ENCODE measurements around the gene MEIS3. TPM values are rescaled to one million over a fixed set of nuclear protein-coding genes. Genes with fewer than 3 reads are reported as not detected.
"Not testable (repeated sequence)": the region's sequence is repeated elsewhere in the genome, so short reads cannot be mapped to it uniquely, and the experiment has no call there.

MEIS3 gene
- polyA plus RNA-seq, 4 donors = 4.6 to 11.2 (median 4.8) TPM; not detected in 1

DNA sequence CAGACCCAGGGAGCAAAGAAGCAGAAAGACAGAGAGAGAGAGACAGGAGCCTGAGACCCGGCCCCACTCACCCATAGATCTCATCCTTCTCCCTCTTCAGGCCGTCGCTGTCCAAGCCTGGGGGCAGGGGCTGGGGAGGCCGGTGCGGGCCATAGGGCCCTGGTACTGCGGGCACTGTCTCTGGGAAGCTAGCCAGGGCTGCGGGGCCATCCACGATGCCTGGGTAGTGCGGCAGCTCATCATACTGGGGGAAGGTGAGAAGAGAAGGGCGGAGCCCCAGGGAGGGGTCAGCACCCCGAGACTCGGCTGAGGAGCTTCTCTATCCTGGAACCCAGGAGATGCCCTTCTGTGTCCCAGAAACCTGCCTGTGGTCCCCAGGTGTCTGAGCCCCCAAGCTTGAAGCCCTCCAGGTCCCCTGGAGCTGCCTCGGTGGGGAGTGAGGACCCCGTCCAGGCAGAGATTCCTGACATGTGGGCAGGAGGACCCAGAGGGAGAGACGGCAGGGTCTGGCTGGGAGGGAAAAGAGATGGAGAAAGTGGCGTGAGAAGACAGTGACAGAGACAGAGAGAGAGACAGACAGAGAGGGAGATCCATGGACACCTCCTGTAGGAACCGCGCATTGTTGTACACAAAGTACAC lies 2.1 kb downstream of the MEIS3 start:
- no peak for FAIRE-seq
- H3K27me3 ChIP-seq (ENCODE audit: control insufficient read depth in 3 of 3, insufficient read depth in 3 of 3, low read length in 3 of 3) = peaks cover 5 to 65% (median 28%) of the 10 kb centered on the region in 3 donors
- WGBS, 3 donors = 17 to 27% (median 25%) methylated on average over 15 to 18 of the region's 18 CpGs

DNA sequence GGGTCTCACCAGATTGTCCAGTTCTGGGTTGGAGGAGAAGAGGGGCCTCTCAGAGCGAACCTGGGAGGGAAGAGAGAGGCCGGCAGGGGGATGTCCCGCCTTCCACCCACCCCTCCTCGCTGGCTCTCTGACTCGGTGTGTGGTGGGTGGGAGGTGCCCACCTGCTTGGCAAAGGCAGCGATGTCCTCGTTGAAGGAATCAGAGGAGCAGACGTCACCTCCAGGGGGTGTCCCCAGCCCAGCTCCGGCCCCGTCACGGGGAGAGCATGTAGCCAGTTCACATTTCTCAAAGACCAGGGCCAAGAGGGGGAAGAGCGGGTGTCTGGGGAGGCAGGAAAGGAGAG lies 2.7 kb downstream of the MEIS3 start:
- H3K9me3 ChIP-seq (ENCODE audit: control insufficient read depth in 2 of 2, insufficient read depth in 1 of 2, low read depth in 1 of 2, low read length in 1 of 2) = no peaks in the 10 kb centered on the region
- peaks cover 0 to 7% (median 0%) of the 10 kb centered on the region in 3 donors for H3K36me3 ChIP-seq (ENCODE audit: control insufficient read depth in 3 of 3, insufficient read depth in 2 of 3, low read depth in 1 of 3, low read length in 3 of 3)
- DNase-seq (no peak), FAIRE-seq (no peak)
- no peak overlapping the region for H3K27ac ChIP-seq (ENCODE audit: low read depth in 1 of 3, low read length in 2 of 3)
- H3K4me3 ChIP-seq (ENCODE audit: low read depth in 1 of 3, low read length in 3 of 3) = no peak overlapping the region
- H3K4me1 ChIP-seq (ENCODE audit: control insufficient read depth in 3 of 3, insufficient read depth in 2 of 3, low read depth in 1 of 3, low read length in 2 of 3) = no peaks in the 10 kb centered on the region
- 44 to 55% (median 51%) methylated on average over 11 to 12 of the region's 12 CpGs for WGBS, 3 donors
- peaks cover 5 to 59% (median 26%) of the 10 kb centered on the region in 3 donors for H3K27me3 ChIP-seq (ENCODE audit: control insufficient read depth in 3 of 3, insufficient read depth in 3 of 3, low read length in 3 of 3)

More for the DNA sequence above, 2.1 kb downstream of the MEIS3 start:
- Histone ChIP-seq H3K36me3 (ENCODE audit: control insufficient read depth in 3 of 3, insufficient read depth in 2 of 3, low read depth in 1 of 3, low read length in 3 of 3) (peaks cover 0 to 7% (median 0%) of the 10 kb centered on the region in 3 donors), H3K4me3 (ENCODE audit: low read depth in 1 of 3, low read length in 3 of 3) (no peak overlapping the region), H3K4me1 (ENCODE audit: control insufficient read depth in 3 of 3, insufficient read depth in 2 of 3, low read depth in 1 of 3, low read length in 2 of 3) (no peaks in the 10 kb centered on the region), H3K27ac (ENCODE audit: low read depth in 1 of 3, low read length in 2 of 3) (no peak overlapping the region), H3K9me3 (ENCODE audit: control insufficient read depth in 2 of 2, insufficient read depth in 1 of 2, low read depth in 1 of 2, low read length in 1 of 2) (no peaks in the 10 kb centered on the region)
- DNase-seq = no peak

DNA sequence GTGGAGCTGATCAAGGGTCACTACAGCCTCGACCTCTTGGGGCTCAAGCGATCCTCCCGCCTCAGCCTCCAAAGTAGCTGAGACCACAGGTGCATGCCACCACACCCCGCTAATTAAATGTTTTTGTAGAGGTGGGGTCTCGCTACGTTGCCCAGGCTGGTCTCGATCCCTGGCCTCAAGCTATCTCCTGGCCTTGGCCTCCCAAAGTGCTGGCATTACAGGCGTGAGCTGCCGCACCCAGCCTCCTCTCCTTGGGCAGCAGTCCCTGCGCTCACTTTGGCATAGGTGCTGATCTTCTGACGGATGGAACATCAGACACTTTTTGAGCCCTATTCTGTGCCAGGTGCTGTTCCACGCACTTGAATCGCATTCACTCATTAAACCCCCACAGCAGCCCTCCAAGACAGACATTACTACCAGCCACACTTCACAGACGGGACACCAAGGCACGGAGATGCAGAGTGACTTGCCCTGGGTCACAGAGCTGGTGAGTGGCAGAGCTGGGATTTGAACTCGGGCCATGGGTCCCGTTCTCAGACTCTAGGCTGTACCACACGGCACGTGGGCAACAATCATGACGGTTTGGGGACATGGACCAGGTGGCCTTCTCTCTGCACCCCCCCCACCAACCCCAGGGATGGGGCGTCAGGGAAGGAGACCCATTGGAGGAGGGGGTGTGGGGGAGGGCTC lies 3.2 kb downstream of the MEIS3 start:
- H3K4me1 ChIP-seq (ENCODE audit: control insufficient read depth in 3 of 3, insufficient read depth in 2 of 3, low read depth in 1 of 3, low read length in 2 of 3) = no peaks in the 10 kb centered on the region
- H3K27me3 ChIP-seq (ENCODE audit: control insufficient read depth in 3 of 3, insufficient read depth in 3 of 3, low read length in 3 of 3) = peaks cover 3 to 53% (median 21%) of the 10 kb centered on the region in 3 donors
- no peak overlapping the region for H3K4me3 ChIP-seq (ENCODE audit: low read depth in 1 of 3, low read length in 3 of 3)
- H3K36me3 ChIP-seq (ENCODE audit: control insufficient read depth in 3 of 3, insufficient read depth in 2 of 3, low read depth in 1 of 3, low read length in 3 of 3) = peaks cover 0 to 7% (median 0%) of the 10 kb centered on the region in 3 donors
- H3K9me3 ChIP-seq (ENCODE audit: control insufficient read depth in 2 of 2, insufficient read depth in 1 of 2, low read depth in 1 of 2, low read length in 1 of 2) = no peaks in the 10 kb centered on the region
- 82 to 89% (median 86%) methylated on average over 21 of the region's 21 CpGs for WGBS, 3 donors
- FAIRE-seq = no peak
- no peak for DNase-seq
- no peak overlapping the region for H3K27ac ChIP-seq (ENCODE audit: low read depth in 1 of 3, low read length in 2 of 3)

- no peak for FAIRE-seq
- Histone ChIP-seq H3K27me3 (ENCODE audit: control insufficient read depth in 3 of 3, insufficient read depth in 3 of 3, low read length in 3 of 3) (peaks cover under 1 to 37% (median 9%) of the 10 kb centered on the region in 3 donors), H3K4me3 (ENCODE audit: low read depth in 1 of 3, low read length in 3 of 3) (no peak overlapping the region), H3K36me3 (ENCODE audit: control insufficient read depth in 3 of 3, insufficient read depth in 2 of 3, low read depth in 1 of 3, low read length in 3 of 3) (peaks cover 0 to 7% (median 0%) of the 10 kb centered on the region in 3 donors), H3K4me1 (ENCODE audit: control insufficient read depth in 3 of 3, insufficient read depth in 2 of 3, low read depth in 1 of 3, low read length in 2 of 3) (no peaks in the 10 kb centered on the region), H3K9me3 (ENCODE audit: control insufficient read depth in 2 of 2, insufficient read depth in 1 of 2, low read depth in 1 of 2, low read length in 1 of 2) (no peaks in the 10 kb centered on the region), H3K27ac (ENCODE audit: low read depth in 1 of 3, low read length in 2 of 3) (no peak overlapping the region)
- no peak for DNase-seq
- WGBS, 3 donors = 67 to 72% (median 71%) methylated on average over 21 of the region's 21 CpGs
Measured at GRCh38 chr19:47414469-47414868, 4.9 kb downstream of the MEIS3 start.

GRCh38 chr19:47413941-47414340 lies 5.4 kb downstream of the MEIS3 start:
- DNase-seq = no peak
- Histone ChIP-seq H3K4me1 (ENCODE audit: control insufficient read depth in 3 of 3, insufficient read depth in 2 of 3, low read depth in 1 of 3, low read length in 2 of 3) (no peaks in the 10 kb centered on the region), H3K27ac (ENCODE audit: low read depth in 1 of 3, low read length in 2 of 3) (no peak overlapping the region), H3K9me3 (ENCODE audit: control insufficient read depth in 2 of 2, insufficient read depth in 1 of 2, low read depth in 1 of 2, low read length in 1 of 2) (no peaks in the 10 kb centered on the region), H3K36me3 (ENCODE audit: control insufficient read depth in 3 of 3, insufficient read depth in 2 of 3, low read depth in 1 of 3, low read length in 3 of 3) (peaks cover 0 to 7% (median 0%) of the 10 kb centered on the region in 3 donors), H3K4me3 (ENCODE audit: low read depth in 1 of 3, low read length in 3 of 3) (no peak overlapping the region), H3K27me3 (ENCODE audit: control insufficient read depth in 3 of 3, insufficient read depth in 3 of 3, low read length in 3 of 3) (peaks cover 0 to 35% (median 9%) of the 10 kb centered on the region in 3 donors)
- 92 to 95% (median 93%) methylated on average over 16 of the region's 16 CpGs for WGBS, 3 donors
- FAIRE-seq = no peak

DNA sequence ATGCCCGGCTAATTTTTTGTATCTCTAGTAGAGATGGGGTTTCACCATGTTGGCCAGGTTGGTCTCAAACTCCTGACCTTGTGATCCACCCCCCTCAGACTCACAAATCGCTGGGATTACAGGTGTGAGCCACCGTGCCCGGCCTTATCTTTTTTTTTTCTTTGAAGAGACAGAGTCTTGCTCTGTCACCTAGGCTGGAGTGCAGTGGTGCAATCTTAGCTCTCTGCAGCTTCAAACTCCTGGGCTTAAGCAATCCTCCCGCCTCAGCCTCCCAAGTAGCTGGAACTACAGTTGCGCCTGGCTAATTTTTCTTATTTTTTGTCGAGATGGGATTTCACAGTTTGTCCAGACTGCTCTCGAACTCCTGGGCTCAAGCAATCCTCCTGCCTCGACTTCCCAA lies 7.6 kb downstream of the MEIS3 start:
- H3K27ac ChIP-seq (ENCODE audit: low read depth in 1 of 3, low read length in 2 of 3); H3K4me3 ChIP-seq (ENCODE audit: low read depth in 1 of 3, low read length in 3 of 3); FAIRE-seq; DNase-seq; H3K9me3 ChIP-seq (ENCODE audit: control insufficient read depth in 2 of 2, insufficient read depth in 1 of 2, low read depth in 1 of 2, low read length in 1 of 2); H3K36me3 ChIP-seq (ENCODE audit: control insufficient read depth in 3 of 3, insufficient read depth in 2 of 3, low read depth in 1 of 3, low read length in 3 of 3); H3K4me1 ChIP-seq (ENCODE audit: control insufficient read depth in 3 of 3, insufficient read depth in 2 of 3, low read depth in 1 of 3, low read length in 2 of 3): not testable (repeated sequence)
- H3K27me3 ChIP-seq (ENCODE audit: control insufficient read depth in 3 of 3, insufficient read depth in 3 of 3, low read length in 3 of 3) = peaks cover 0 to 18% (median 0%) of the 10 kb centered on the region in 3 donors
- WGBS, 3 donors = 63 to 64% (median 63%) methylated on average over 9 of the region's 9 CpGs

GRCh38 chr19:47411101-47411500 lies 8.2 kb downstream of the MEIS3 start:
- H3K27me3 ChIP-seq (ENCODE audit: control insufficient read depth in 3 of 3, insufficient read depth in 3 of 3, low read length in 3 of 3) = peaks cover 0 to 18% (median 0%) of the 10 kb centered on the region in 3 donors
- FAIRE-seq (no peak), DNase-seq (no peak)
- no peak overlapping the region for H3K4me3 ChIP-seq (ENCODE audit: low read depth in 1 of 3, low read length in 3 of 3)
- H3K36me3 ChIP-seq (ENCODE audit: control insufficient read depth in 3 of 3, insufficient read depth in 2 of 3, low read depth in 1 of 3, low read length in 3 of 3) = peaks cover 0 to 6% (median 0%) of the 10 kb centered on the region in 3 donors
- WGBS, 3 donors = 71 to 74% (median 73%) methylated on average over 8 of the region's 8 CpGs
- no peaks in the 10 kb centered on the region for H3K9me3 ChIP-seq (ENCODE audit: control insufficient read depth in 2 of 2, insufficient read depth in 1 of 2, low read depth in 1 of 2, low read length in 1 of 2)
- H3K4me1 ChIP-seq (ENCODE audit: control insufficient read depth in 3 of 3, insufficient read depth in 2 of 3, low read depth in 1 of 3, low read length in 2 of 3) = no peaks in the 10 kb centered on the region
- no peak overlapping the region for H3K27ac ChIP-seq (ENCODE audit: low read depth in 1 of 3, low read length in 2 of 3)

- Histone ChIP-seq H3K4me3 (ENCODE audit: low read depth in 1 of 3, low read length in 3 of 3) (no peak overlapping the region), H3K9me3 (ENCODE audit: control insufficient read depth in 2 of 2, insufficient read depth in 1 of 2, low read depth in 1 of 2, low read length in 1 of 2) (no peaks in the 10 kb centered on the region), H3K27me3 (ENCODE audit: control insufficient read depth in 3 of 3, insufficient read depth in 3 of 3, low read length in 3 of 3) (peaks cover 0 to 10% (median 0%) of the 10 kb centered on the region in 3 donors), H3K27ac (ENCODE audit: low read depth in 1 of 3, low read length in 2 of 3) (no peak overlapping the region), H3K4me1 (ENCODE audit: control insufficient read depth in 3 of 3, insufficient read depth in 2 of 3, low read depth in 1 of 3, low read length in 2 of 3) (no peaks in the 10 kb centered on the region), H3K36me3 (ENCODE audit: control insufficient read depth in 3 of 3, insufficient read depth in 2 of 3, low read depth in 1 of 3, low read length in 3 of 3) (peaks cover 0 to under 1% (median 0%) of the 10 kb centered on the region in 3 donors)
- FAIRE-seq (no peak), DNase-seq (no peak)
- WGBS, 3 donors = 82 to 90% (median 87%) methylated on average over 14 of the region's 14 CpGs
Measured at GRCh38 chr19:47408156-47408938, 11.0 kb downstream of the MEIS3 start.

Data from small intestine (tissue), 7 donors.